ENCODE data around the gene FYCO1. TPM values are rescaled to one million over a fixed set of nuclear protein-coding genes. Genes with fewer than 3 reads are reported as not detected.

The FYCO1 gene
- total and polyA plus RNA-seq, 2 experiments from 2014 or later, result 7.5 to 23.0 TPM

- WGBS (ENCODE audit: low lambda C conversion rate, missing lambda C conversion rate), result 37% methylated on average over 3 of the region's 3 CpGs
- Histone ChIP-seq H3K79me2 (no peaks in the 10 kb centered on the region), H3K4me1 (ENCODE audit: insufficient read depth) (peaks cover 24% of the 10 kb centered on the region), H3K27me3 (no peaks in the 10 kb centered on the region), H3K36me3 (replicated peaks; ENCODE audit: insufficient read depth, low read depth) (no peaks in the 10 kb centered on the region), H3K9me3 (ENCODE audit: low read depth) (no peaks in the 10 kb centered on the region), H3K4me3 (no peak overlapping the region), H2AFZ (no peak overlapping the region), H3K4me2 (peak overlapping the region; percentile 55), H3K27ac (peak overlapping the region; percentile 80), H4K20me1 (ENCODE audit: insufficient read depth, poor library complexity, severe bottlenecking) (no peaks in the 10 kb centered on the region), H3K9me2 (replicated peaks; ENCODE audit: insufficient read depth) (no peaks in the 10 kb centered on the region)
- no peak for TF ChIP-seq EZH2 (IDR thresholded peaks at IDR 0.05; ENCODE audit: borderline replicate concordance)
- TF ChIP-seq EZH2phosphoT487 (IDR thresholded peaks at IDR 0.05; ENCODE audit: low read depth, severe bottlenecking, unreplicated experiment), result no peak
- TF ChIP-seq CTCF (IDR thresholded peaks at IDR 0.05; ENCODE audit: poor library complexity), result no peak
- DNase-seq (ENCODE audit: low spot score), result peak; percentile 55
Observed at GRCh38 chr3:45896956-45897355, 98.7 kb downstream of the FYCO1 start.

GRCh38 chr3:45895686-45896468 lies 99.7 kb downstream of the FYCO1 start:
- Histone ChIP-seq H2AFZ (no peak overlapping the region), H3K27me3 (no peaks in the 10 kb centered on the region), H3K27ac (peak overlapping the region; percentile 80), H3K79me2 (no peaks in the 10 kb centered on the region), H3K4me1 (ENCODE audit: insufficient read depth) (peaks cover 24% of the 10 kb centered on the region), H3K4me2 (no peak overlapping the region), H3K9me2 (replicated peaks; ENCODE audit: insufficient read depth) (no peaks in the 10 kb centered on the region), H3K36me3 (replicated peaks; ENCODE audit: insufficient read depth, low read depth) (no peaks in the 10 kb centered on the region), H4K20me1 (ENCODE audit: insufficient read depth, poor library complexity, severe bottlenecking) (no peaks in the 10 kb centered on the region), H3K9me3 (ENCODE audit: low read depth) (no peaks in the 10 kb centered on the region), H3K4me3 (no peak overlapping the region)
- no peak for DNase-seq (ENCODE audit: low spot score)
- WGBS (ENCODE audit: low lambda C conversion rate, missing lambda C conversion rate), result 92% methylated on average over 5 of the region's 5 CpGs
- TF ChIP-seq EZH2phosphoT487 (IDR thresholded peaks at IDR 0.05; ENCODE audit: low read depth, severe bottlenecking, unreplicated experiment) (no peak), CTCF (IDR thresholded peaks at IDR 0.05; ENCODE audit: poor library complexity) (no peak), EZH2 (IDR thresholded peaks at IDR 0.05; ENCODE audit: borderline replicate concordance) (no peak)

- H3K4me2 ChIP-seq, result no peak overlapping the region
Observed at GRCh38 chr3:45894015-45894414, 101.6 kb downstream of the FYCO1 start.

More at GRCh38 chr3:45894015-45894414, 101.6 kb downstream of the FYCO1 start:
- Histone ChIP-seq H3K36me3 (replicated peaks; ENCODE audit: insufficient read depth, low read depth) (no peaks in the 10 kb centered on the region), H2AFZ (no peak overlapping the region), H3K79me2 (no peaks in the 10 kb centered on the region), H3K9me2 (replicated peaks; ENCODE audit: insufficient read depth) (no peaks in the 10 kb centered on the region), H3K27ac (no peak overlapping the region), H3K4me1 (ENCODE audit: insufficient read depth) (peaks cover 24% of the 10 kb centered on the region), H3K9me3 (ENCODE audit: low read depth) (no peaks in the 10 kb centered on the region), H3K4me3 (no peak overlapping the region), H4K20me1 (ENCODE audit: insufficient read depth, poor library complexity, severe bottlenecking) (no peaks in the 10 kb centered on the region), H3K27me3 (no peaks in the 10 kb centered on the region)
- WGBS (ENCODE audit: low lambda C conversion rate, missing lambda C conversion rate), result 92% methylated on average over 6 of the region's 6 CpGs
- no peak for DNase-seq (ENCODE audit: low spot score)
- TF ChIP-seq CTCF (IDR thresholded peaks at IDR 0.05; ENCODE audit: poor library complexity) (no peak), EZH2phosphoT487 (IDR thresholded peaks at IDR 0.05; ENCODE audit: low read depth, severe bottlenecking, unreplicated experiment) (no peak), EZH2 (IDR thresholded peaks at IDR 0.05; ENCODE audit: borderline replicate concordance) (no peak)

Measured in hepatocyte (in vitro differentiated cells).